Stomach (tissue), 9 donors: Measurements from ENCODE around the gene CPED1. TPM values are rescaled to one million over a fixed set of nuclear protein-coding genes. Genes with fewer than 3 reads are reported as not detected.
A peak's percentile ranks its signal among the peaks of the same experiment; 100 is the strongest.

Experiments
- DNase-seq, 2 donors: peaks; one replicate each; pipeline versions ENCODE4 v3.0.0 to v3.0.0-alpha.2; 2013 to 2019
- H3K27ac ChIP-seq, 5 donors: fragments of 200-600 bp in 4 of 5; sonication (generic) in 4 of 5; one replicate each; pipeline ENCODE4 v1.5.1; 2013 to 2019; ENCODE audit warnings: mild to moderate bottlenecking in 1 of 5, moderate library complexity in 1 of 5
- H3K27me3 ChIP-seq, 3 donors: fragments of 200-600 bp; sonication (generic); one replicate each; pipeline ENCODE4 v1.5.1; 2017 to 2019; ENCODE audit warnings: mixed run types in 1 of 3
- H3K36me3 ChIP-seq, 4 donors: fragments of 200-600 bp; sonication (generic); 1 replicate in 3 of 4; 2 replicates in 1 of 4; pipeline ENCODE4 v1.5.1; 2016 to 2019
- H3K4me1 ChIP-seq, 4 donors: fragments of 200-600 bp; sonication (generic); one replicate each; pipeline ENCODE4 v1.5.1; 2016 to 2019
- H3K4me3 ChIP-seq, 4 donors: fragments of 200-600 bp; sonication (generic) in 3 of 4; one replicate each; pipeline ENCODE4 v1.5.1; 2016 to 2019; ENCODE audit warnings: mild to moderate bottlenecking in 1 of 4
- H3K9me3 ChIP-seq, 4 donors: fragments of 200-600 bp; sonication (generic); one replicate each; pipeline ENCODE4 v1.5.1; 2016 to 2019
- CTCF ChIP-seq, 7 experiments: fragments of 450-650 bp in 4 of 7; fragments of 200-600 bp in 3 of 7; sonication (generic) in 3 of 7; IDR thresholded peaks; one replicate each; pipeline ENCODE4 v1.5.1; 2016 to 2019; ENCODE audit warnings: antibody characterized with exemption in 7 of 7, control low read depth in 2 of 7, mild to moderate bottlenecking in 1 of 7
- EP300 ChIP-seq: sonication (generic); formaldehyde crosslinking; IDR thresholded peaks from one replicate; pipeline ENCODE4 v1.6.1; 2017; ENCODE audit warnings: antibody characterized with exemption
- POLR2A ChIP-seq, 4 donors: fragments of 450-650 bp; IDR thresholded peaks; one replicate each; pipeline ENCODE4 v1.6.1; 2016; ENCODE audit warnings: antibody characterized with exemption in 4 of 4, control low read depth in 2 of 4, mild to moderate bottlenecking in 1 of 4, moderate library complexity in 1 of 4
- POLR2AphosphoS5 ChIP-seq, 3 donors: sonication (generic); formaldehyde crosslinking; IDR thresholded peaks; one replicate each; pipeline ENCODE4 v1.6.1; 2016; ENCODE audit warnings: antibody characterized with exemption in 3 of 3
- WGBS, 5 donors: extraction: QIAGEN DNeasy Blood & Tissue Kit in 3 of 5; methylation state at CpG; one replicate each; pipeline versions ENCODE4 v1.1.5 to v1.1.7; 2013 to 2018; 5-methylcytosine and 5-hydroxymethylcytosine counted together
- intact Hi-C: fragments of 100-400 bp; cut with DNase I; formaldehyde crosslinking; loops from one replicate; pipeline ENCODE4 v1.15.1; 2023; ENCODE audit warnings: low total_unique reads
- polyA plus RNA-seq, 3 donors: library from polyadenylated mRNA; stranded (reverse); fragments of 200-250 nt; gene quantifications; one replicate each; pipeline ENCODE4 v1.2.3, GENCODE V29; 2013
- total RNA-seq, 5 donors: library from RNA; depleted of rRNA; stranded (reverse); fragments of >200 nt; gene quantifications; one replicate each; pipeline versions ENCODE4 v1.1.0 to v1.2.3, GENCODE V29; 2014 to 2016
- donor health status: healthy with polysubstance abuse.
- donor health status: Bipolar disorder and iron deficiency.
- donor health status: healthy.

Gene CPED1
- total and polyA plus RNA-seq, 8 donors = 3.0 to 58.7 (median 15.9) TPM

- Histone ChIP-seq H3K27ac (no peak overlapping the region), H3K9me3 (no peaks in the 10 kb centered on the region), H3K4me1 (no peaks in the 10 kb centered on the region), H3K4me3 (no peak overlapping the region), H3K36me3 (peaks cover 0 to 17% (median 12%) of the 10 kb centered on the region in 4 donors), H3K27me3 (no peaks in the 10 kb centered on the region)
- 59 to 75% (median 67%) methylated on average over 8 of the region's 8 CpGs for WGBS, 5 donors
- no peak for TF ChIP-seq CTCF (IDR thresholded peaks at IDR 0.05)
- TF ChIP-seq POLR2AphosphoS5 (IDR thresholded peaks at IDR 0.05) = no peak
- no peak for TF ChIP-seq POLR2A (IDR thresholded peaks at IDR 0.05)
- TF ChIP-seq EP300 = no peak
- no peak for DNase-seq
- intact Hi-C loops = no loop called here
Measured at GRCh38 chr7:121138262-121138933, 149.9 kb downstream of the CPED1 start.

GRCh38 chr7:121139427-121139826 is 150.9 kb downstream of the CPED1 start:
- Histone ChIP-seq H3K27ac (no peak overlapping the region), H3K9me3 (no peaks in the 10 kb centered on the region), H3K4me1 (no peaks in the 10 kb centered on the region), H3K36me3 (peaks cover 0 to 18% (median 12%) of the 10 kb centered on the region in 4 donors), H3K27me3 (no peaks in the 10 kb centered on the region), H3K4me3 (no peak overlapping the region)
- WGBS, 5 donors = 77 to 94% (median 87%) methylated on average over 3 of the region's 3 CpGs
- intact Hi-C loops = no loop called here
- TF ChIP-seq EP300 = no peak
- no peak for TF ChIP-seq POLR2A (IDR thresholded peaks at IDR 0.05)
- no peak for TF ChIP-seq CTCF (IDR thresholded peaks at IDR 0.05)
- no peak for TF ChIP-seq POLR2AphosphoS5 (IDR thresholded peaks at IDR 0.05)
- DNase-seq = no peak

GRCh38 chr7:121140790-121141189 is 152.3 kb downstream of the CPED1 start:
- intact Hi-C loops = no loop called here
- Histone ChIP-seq H3K4me1 (no peaks in the 10 kb centered on the region), H3K9me3 (no peaks in the 10 kb centered on the region), H3K27me3 (no peaks in the 10 kb centered on the region), H3K36me3 (peaks cover 0 to 19% (median 12%) of the 10 kb centered on the region in 4 donors), H3K4me3 (no peak overlapping the region), H3K27ac (no peak overlapping the region)
- WGBS, 5 donors = 54 to 81% (median 73%) methylated on average over 1 of the region's 1 CpG
- no peak for TF ChIP-seq EP300
- no peak for TF ChIP-seq POLR2A (IDR thresholded peaks at IDR 0.05)
- TF ChIP-seq CTCF (IDR thresholded peaks at IDR 0.05) = no peak
- TF ChIP-seq POLR2AphosphoS5 (IDR thresholded peaks at IDR 0.05) = no peak
- DNase-seq = no peak

GRCh38 chr7:121151774-121152221 is 163.3 kb downstream of the CPED1 start:
- TF ChIP-seq POLR2AphosphoS5 (IDR thresholded peaks at IDR 0.05) (no peak), POLR2A (IDR thresholded peaks at IDR 0.05) (no peak), CTCF (IDR thresholded peaks at IDR 0.05) (no peak), EP300 (no peak)
- no peaks in the 10 kb centered on the region for H3K9me3 ChIP-seq
- no peak overlapping the region for H3K4me3 ChIP-seq
- H3K36me3 ChIP-seq = peaks cover 0 to 17% (median 3%) of the 10 kb centered on the region in 4 donors
- no peaks in the 10 kb centered on the region for H3K4me1 ChIP-seq
- 50 to 64% (median 60%) methylated on average over 2 of the region's 2 CpGs for WGBS, 5 donors
- intact Hi-C loops = no loop called here
- peak in 1 of 2 donors; percentile 20 for DNase-seq
- no peaks in the 10 kb centered on the region for H3K27me3 ChIP-seq
- no peak overlapping the region for H3K27ac ChIP-seq
